ENCODE measurements around the gene CLRN3.

The CLRN3 gene, protein sequence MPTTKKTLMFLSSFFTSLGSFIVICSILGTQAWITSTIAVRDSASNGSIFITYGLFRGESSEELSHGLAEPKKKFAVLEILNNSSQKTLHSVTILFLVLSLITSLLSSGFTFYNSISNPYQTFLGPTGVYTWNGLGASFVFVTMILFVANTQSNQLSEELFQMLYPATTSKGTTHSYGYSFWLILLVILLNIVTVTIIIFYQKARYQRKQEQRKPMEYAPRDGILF

DNA sequence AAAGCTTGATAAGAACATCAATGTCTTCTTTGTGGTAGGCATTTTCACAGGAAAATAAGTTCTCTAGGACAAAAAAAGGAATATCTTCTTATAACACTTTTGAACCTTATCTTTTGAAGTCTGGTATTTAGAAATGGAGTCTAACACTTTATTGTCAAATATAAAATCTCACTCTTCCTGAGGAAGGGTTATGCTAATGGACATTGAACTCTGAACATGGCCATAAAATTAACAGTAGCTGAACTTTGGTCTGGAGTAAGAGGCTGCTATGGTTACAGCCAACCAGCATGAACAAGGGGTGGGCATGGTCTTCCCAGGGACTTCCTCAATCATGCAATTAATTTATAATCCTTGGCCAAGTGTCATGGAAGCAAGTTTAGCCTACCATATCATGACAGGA, at the start of gene CLRN3:
Gene CLRN3 (minus strand): TSS at position 199 of the 400 bp plus-strand sequence. CDS start 157 bp downstream, at position 42.
- no peak within 1 kb of the TSS for H3K4me3 ChIP-seq (ENCODE audit: low read depth, low read length)
- TF ChIP-seq, protein P1, sequence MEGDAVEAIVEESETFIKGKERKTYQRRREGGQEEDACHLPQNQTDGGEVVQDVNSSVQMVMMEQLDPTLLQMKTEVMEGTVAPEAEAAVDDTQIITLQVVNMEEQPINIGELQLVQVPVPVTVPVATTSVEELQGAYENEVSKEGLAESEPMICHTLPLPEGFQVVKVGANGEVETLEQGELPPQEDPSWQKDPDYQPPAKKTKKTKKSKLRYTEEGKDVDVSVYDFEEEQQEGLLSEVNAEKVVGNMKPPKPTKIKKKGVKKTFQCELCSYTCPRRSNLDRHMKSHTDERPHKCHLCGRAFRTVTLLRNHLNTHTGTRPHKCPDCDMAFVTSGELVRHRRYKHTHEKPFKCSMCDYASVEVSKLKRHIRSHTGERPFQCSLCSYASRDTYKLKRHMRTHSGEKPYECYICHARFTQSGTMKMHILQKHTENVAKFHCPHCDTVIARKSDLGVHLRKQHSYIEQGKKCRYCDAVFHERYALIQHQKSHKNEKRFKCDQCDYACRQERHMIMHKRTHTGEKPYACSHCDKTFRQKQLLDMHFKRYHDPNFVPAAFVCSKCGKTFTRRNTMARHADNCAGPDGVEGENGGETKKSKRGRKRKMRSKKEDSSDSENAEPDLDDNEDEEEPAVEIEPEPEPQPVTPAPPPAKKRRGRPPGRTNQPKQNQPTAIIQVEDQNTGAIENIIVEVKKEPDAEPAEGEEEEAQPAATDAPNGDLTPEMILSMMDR (IDR thresholded peaks at IDR 0.05; ENCODE audit: borderline replicate concordance, insufficient read depth, low read depth, low read length): no peak

DNA sequence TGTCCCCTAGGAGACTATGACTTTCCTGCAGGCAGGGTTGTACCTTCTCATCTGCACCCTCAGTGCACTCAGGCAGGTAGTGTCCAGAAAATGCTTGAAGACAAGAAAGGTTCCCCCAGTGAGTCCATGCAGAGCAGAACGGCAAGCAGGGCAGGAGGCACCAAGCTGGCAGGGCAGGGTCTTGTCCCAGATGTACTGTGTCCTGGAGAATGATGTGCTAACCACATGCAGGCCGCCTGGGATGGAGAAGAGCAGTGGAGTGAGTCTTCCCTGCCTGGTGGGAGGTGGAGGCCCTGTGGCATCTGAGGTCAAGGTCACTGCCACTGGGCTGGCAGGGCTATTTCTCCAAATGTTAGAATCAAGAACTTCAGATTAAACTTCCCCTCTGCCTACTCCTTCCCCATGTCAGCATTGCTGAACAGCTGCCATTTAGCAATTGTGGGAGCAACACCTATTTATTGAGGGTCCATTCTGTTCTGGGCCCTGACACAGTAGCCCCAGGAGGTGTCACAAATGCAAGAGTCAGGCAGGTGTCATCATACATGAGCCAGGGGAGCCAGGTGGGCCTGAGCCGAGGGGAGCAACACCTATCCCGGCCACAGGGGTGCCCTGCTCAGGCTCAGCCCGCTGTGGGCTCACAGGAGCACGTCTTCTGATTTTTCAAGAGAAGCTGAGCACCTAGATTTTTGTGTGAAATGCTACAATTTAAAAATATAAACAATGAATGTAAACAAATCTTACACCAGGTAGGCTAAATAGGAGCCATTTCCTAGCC, 48.3 kb upstream of the CLRN3 start:
- TF ChIP-seq, protein P1 (IDR thresholded peaks at IDR 0.05; ENCODE audit: borderline replicate concordance, insufficient read depth, low read depth, low read length): no peak
- H3K4me3 ChIP-seq (ENCODE audit: low read depth, low read length): no peak overlapping the region

DNA sequence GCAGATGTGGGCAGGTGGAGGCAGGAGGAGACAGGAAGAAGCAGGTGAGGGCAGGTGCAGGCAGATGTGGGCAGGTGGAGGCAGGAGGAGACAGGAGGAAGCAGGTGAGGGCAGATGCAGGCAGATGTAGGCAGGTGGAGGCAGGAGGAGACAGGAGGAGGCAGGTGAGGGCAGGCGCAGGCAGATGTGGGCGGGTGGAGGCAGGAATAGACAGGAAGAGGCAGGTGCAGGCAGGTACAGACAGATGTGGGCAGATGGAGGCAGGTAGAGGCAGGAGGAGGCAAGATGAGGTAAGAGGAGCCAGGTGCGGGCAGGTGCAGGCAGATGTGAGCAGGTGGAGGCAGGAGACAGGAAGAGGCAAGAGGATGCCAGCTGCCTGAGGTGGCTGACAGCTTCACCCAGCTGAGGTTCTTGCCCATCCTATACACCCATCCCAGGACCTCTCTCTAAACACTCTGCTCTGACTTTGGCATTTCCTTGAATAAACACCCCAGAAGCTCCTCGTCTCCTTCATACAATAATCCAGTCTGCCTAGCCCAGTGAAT, 47.1 kb upstream of the CLRN3 start:
- TF ChIP-seq, protein P1 (IDR thresholded peaks at IDR 0.05; ENCODE audit: borderline replicate concordance, insufficient read depth, low read depth, low read length): no peak
- H3K4me3 ChIP-seq (ENCODE audit: low read depth, low read length): no peak overlapping the region

DNA sequence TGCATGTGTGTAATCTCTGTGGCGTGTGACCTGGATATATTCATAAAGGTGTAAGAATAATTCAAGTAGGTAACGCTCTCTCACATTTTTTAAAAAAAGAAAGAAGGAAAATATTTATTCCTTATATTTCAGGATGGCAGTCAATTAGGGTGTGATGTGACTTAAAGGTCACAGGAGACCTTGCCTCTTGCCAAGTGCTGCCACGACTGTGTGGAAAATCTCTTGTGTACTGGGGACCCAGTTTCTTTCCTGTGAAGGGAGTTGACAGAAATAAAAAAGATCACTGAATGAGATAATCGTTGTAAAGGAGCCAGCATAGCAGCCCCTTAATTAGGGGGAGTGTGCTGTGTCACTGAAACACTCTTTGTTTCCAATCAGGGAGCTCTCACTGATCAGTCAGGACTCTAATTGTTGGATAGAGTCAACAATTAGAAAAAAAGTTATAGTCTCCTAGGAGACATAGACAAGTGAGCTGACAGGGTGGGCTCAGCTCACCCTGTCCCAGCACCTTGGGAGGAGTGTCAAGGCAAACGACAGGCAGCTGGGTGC, 45.2 kb upstream of the CLRN3 start:
- no peak overlapping the region for H3K4me3 ChIP-seq (ENCODE audit: low read depth, low read length)
- TF ChIP-seq, protein P1 (IDR thresholded peaks at IDR 0.05; ENCODE audit: borderline replicate concordance, insufficient read depth, low read depth, low read length): no peak

DNA sequence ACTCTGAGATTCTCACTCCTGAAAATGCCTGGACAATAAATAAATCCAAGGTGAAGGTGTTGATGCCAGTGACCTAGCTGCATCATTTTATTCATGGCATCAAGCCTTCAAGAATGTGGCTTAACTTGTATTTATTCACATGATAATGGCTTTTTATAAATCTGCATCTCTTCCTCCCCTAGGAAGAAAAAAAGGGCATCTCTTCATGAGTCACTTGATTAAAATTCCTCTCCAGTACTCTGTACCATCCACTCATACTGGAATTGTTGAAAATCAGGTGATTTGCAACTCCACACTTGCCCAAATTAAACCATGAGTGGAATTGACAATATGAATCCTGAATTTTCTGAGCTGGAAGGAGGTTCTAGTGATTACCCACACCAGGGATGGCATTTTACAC, 44.3 kb upstream of the CLRN3 start:
- no peak overlapping the region for H3K4me3 ChIP-seq (ENCODE audit: low read depth, low read length)
- TF ChIP-seq, protein P1 (IDR thresholded peaks at IDR 0.05; ENCODE audit: borderline replicate concordance, insufficient read depth, low read depth, low read length): no peak

DNA sequence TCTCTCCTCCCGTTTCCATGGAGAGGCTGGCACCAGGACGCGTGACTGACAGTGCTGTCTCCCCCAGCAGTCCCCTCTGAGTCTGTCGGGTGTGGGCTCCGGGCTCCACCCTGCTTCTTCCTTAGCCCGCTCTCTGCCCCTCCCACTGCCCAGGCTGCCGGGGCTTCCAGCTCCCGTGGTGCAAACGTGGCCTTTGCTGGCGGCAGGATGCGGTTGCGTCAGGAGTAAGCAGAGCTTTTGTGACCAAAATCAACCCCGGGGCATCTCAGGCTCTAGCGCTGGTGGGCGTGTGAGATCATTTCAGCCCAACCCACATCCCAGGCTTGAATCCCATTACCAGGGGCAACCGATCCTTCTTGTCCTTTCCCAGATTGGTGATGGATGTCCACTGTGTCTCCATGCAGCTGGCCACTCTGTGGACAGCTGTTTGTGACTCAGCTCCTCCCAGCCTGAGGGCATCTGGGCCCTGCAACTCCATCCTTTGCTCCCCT, 42.4 kb upstream of the CLRN3 start:
- no peak overlapping the region for H3K4me3 ChIP-seq (ENCODE audit: low read depth, low read length)
- TF ChIP-seq, protein P1 (IDR thresholded peaks at IDR 0.05; ENCODE audit: borderline replicate concordance, insufficient read depth, low read depth, low read length): no peak

Data from GM12875 (cell line).